GM12892 (cell line): ENCODE data around the gene DDR1.

Experiments used
- POLR2A ChIP-seq: IDR thresholded peaks from 2 replicates; pipeline ENCODE4 v1.6.1; 2011; ENCODE audit warnings: low read depth, low read length, control low read depth
- POLR2AphosphoS5 ChIP-seq: IDR thresholded peaks from 2 replicates; pipeline ENCODE4 v1.6.1; 2011; ENCODE audit warnings: low read depth, low read length, control low read depth
- TAF1 ChIP-seq: IDR thresholded peaks from 2 replicates; pipeline ENCODE4 v1.6.1; 2011; ENCODE audit warnings: low read depth, mild to moderate bottlenecking, control low read depth, low read length, borderline replicate concordance

DNA sequence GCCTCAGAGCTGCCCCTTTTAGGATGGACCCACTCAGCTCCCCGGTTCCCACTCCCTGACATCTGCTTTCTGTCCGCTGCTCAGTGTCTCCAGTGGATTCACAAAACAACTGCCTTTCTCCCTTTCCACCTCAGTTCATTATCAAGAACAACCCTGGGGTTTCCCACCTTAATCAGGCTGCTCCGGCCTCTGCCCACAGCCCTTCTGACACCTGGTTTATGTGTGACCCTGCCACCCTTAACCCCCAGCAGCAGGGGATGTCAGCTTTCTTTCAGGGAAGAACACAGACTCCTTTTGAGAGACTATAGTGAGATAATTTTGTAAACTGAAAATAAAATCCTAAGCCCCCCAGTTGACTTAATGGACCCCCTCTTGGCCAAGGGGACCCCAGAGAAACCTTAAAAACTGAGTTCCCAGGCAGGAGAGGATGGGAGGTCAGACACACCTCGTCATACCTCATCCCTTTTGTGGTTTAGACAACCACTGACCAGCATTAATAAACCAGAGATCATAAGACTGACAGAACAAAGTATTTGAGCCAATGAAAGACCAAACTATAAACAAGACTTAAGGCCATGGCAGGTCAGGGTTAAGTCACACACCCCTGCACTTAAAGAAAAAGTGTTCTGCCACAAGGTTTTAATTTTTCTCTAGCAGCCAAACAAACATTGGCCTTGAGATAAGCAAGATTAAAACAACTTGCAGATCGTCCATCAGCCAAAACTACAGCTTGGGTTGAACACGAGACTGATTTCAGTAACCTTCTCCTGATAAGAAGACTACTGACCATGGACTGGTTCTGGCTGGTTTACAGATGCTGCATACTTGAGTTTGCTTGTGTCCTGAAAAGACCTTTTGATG, 42.4 kb upstream of the DDR1 start:
- TF ChIP-seq POLR2AphosphoS5: no peak
- TF ChIP-seq TAF1: no peak
- no peak for TF ChIP-seq POLR2A
